Activated naive CD4-positive, alpha-beta T cell treated with anti-CD3 and anti-CD28 coated beads for 36 hours (primary cell): Measurements from ENCODE around the gene CBFA2T2. TPM values are rescaled to one million over a fixed set of nuclear protein-coding genes. Genes with fewer than 3 reads are reported as not detected.
"Not testable (repeated sequence)": the region's sequence is repeated elsewhere in the genome, so short reads cannot be mapped to it uniquely, and the experiment has no call there.

Experiments used
- CTCF ChIA-PET: fragments of 350-600 bp; sonication (Branson Sonifier 250); formaldehyde crosslinking; loops from one replicate; lab custom pipeline; 2021; ENCODE audit warnings: antibody characterized with exemption; lab: Charles Lee
- DNase-seq: peaks from one replicate; pipeline ENCODE4 v3.0.0-alpha.2; 2020
- H3K27ac Mint-ChIP-seq: one replicate; pipeline ENCODE4 v1.8.0; 2021; ENCODE audit warnings: mild to moderate bottlenecking, mixed read lengths
- H3K27me3 Mint-ChIP-seq: one replicate; pipeline ENCODE4 v1.8.0; 2021; ENCODE audit warnings: low read depth, mixed read lengths
- H3K36me3 Mint-ChIP-seq: one replicate; pipeline ENCODE4 v1.8.0; 2021; ENCODE audit warnings: low read depth, mixed read lengths
- H3K4me1 Mint-ChIP-seq: one replicate; pipeline ENCODE4 v1.8.0; 2021; ENCODE audit warnings: low read depth, mixed read lengths
- H3K4me3 Mint-ChIP-seq: one replicate; pipeline ENCODE4 v1.8.0; 2021; ENCODE audit warnings: mild to moderate bottlenecking, moderate library complexity, mixed read lengths
- H3K9me3 Mint-ChIP-seq: one replicate; pipeline ENCODE4 v1.8.0; 2021; ENCODE audit warnings: mixed read lengths
- intact Hi-C: fragments of 100-400 bp; cut with micrococcal nuclease; formaldehyde crosslinking; loops from one replicate; pipeline ENCODE4 v1.15.1; 2023
- total RNA-seq, 2 experiments: library from RNA; stranded (reverse); gene quantifications; one replicate each; pipeline ENCODE4 v1.2.3, GENCODE V29; 2021

CBFA2T2 gene
- total RNA-seq, 2 experiments from 2014 or later: 11.1 to 11.4 TPM

- Mint-ChIP-seq H3K36me3 (no peaks in the 10 kb centered on the region), H3K27me3 (no peaks in the 10 kb centered on the region), H3K27ac (no peak overlapping the region), H3K4me3 (no peak overlapping the region), H3K4me1 (peaks cover 23% of the 10 kb centered on the region), H3K9me3 (no peaks in the 10 kb centered on the region)
- DNase-seq: no peak
- CTCF ChIA-PET: interaction anchor here (0.7 to 1.0 kb wide), 2 partner anchors 10 to 34 kb away, joined by 3 read pairs; no protein-coding TSS in a partner anchor
- intact Hi-C loops: loop anchor here (5.0 kb wide), 1 partner anchor 61 kb away; no protein-coding TSS in a partner anchor
Measured at GRCh38 chr20:33518071-33518470, 28.2 kb downstream of the CBFA2T2 start.

GRCh38 chr20:33521461-33521860 lies 31.6 kb downstream of the CBFA2T2 start:
- H3K9me3 Mint-ChIP-seq: no peaks in the 10 kb centered on the region
- no peaks in the 10 kb centered on the region for H3K27me3 Mint-ChIP-seq
- CTCF ChIA-PET: interaction anchor here (0.9 to 1.4 kb wide), 2 partner anchors 9 to 147 kb away, joined by 3 to 5 read pairs; no protein-coding TSS in a partner anchor

GRCh38 chr20:33522256-33522820 lies 32.4 kb downstream of the CBFA2T2 start:
- Mint-ChIP-seq H3K27me3 (no peaks in the 10 kb centered on the region), H3K4me3 (no peak overlapping the region), H3K4me1 (peaks cover 14% of the 10 kb centered on the region), H3K36me3 (peaks cover 4% of the 10 kb centered on the region), H3K9me3 (no peaks in the 10 kb centered on the region), H3K27ac (no peak overlapping the region)
- intact Hi-C loops: no loop called here
- peak; percentile 41 for DNase-seq
- CTCF ChIA-PET: interaction anchor here (0.6 to 1.4 kb wide), 4 partner anchors 13 to 786 kb away, joined by 3 to 5 read pairs (median 4); no protein-coding TSS in a partner anchor

More at GRCh38 chr20:33521461-33521860, 31.6 kb downstream of the CBFA2T2 start:
- Mint-ChIP-seq H3K36me3 (peaks cover 4% of the 10 kb centered on the region), H3K27ac (no peak overlapping the region), H3K4me1 (peaks cover 21% of the 10 kb centered on the region), H3K4me3 (no peak overlapping the region)
- no peak for DNase-seq
- intact Hi-C loops: no loop called here

GRCh38 chr20:33524261-33524660 lies 34.4 kb downstream of the CBFA2T2 start:
- no peak overlapping the region for H3K27ac Mint-ChIP-seq
- H3K4me1 Mint-ChIP-seq: peaks cover 13% of the 10 kb centered on the region
- no peaks in the 10 kb centered on the region for H3K9me3 Mint-ChIP-seq

GRCh38 chr20:33526769-33527168 lies 36.9 kb downstream of the CBFA2T2 start:
- no peak for DNase-seq
- no peak overlapping the region for H3K4me3 Mint-ChIP-seq
- H3K27ac Mint-ChIP-seq: no peak overlapping the region
- H3K4me1 Mint-ChIP-seq: peaks cover 16% of the 10 kb centered on the region
- no peaks in the 10 kb centered on the region for H3K9me3 Mint-ChIP-seq
- no peaks in the 10 kb centered on the region for H3K27me3 Mint-ChIP-seq
- CTCF ChIA-PET: interaction anchor here (0.8 to 0.9 kb wide), 2 partner anchors 12 to 91 kb away, joined by 3 to 4 read pairs; no protein-coding TSS in a partner anchor
- peaks cover 4% of the 10 kb centered on the region for H3K36me3 Mint-ChIP-seq
- intact Hi-C loops: no loop called here

More at GRCh38 chr20:33524261-33524660, 34.4 kb downstream of the CBFA2T2 start:
- Mint-ChIP-seq H3K36me3 (peaks cover 4% of the 10 kb centered on the region), H3K4me3 (no peak overlapping the region), H3K27me3 (no peaks in the 10 kb centered on the region)
- intact Hi-C loops: no loop called here
- DNase-seq: no peak
- CTCF ChIA-PET: interaction anchor here (0.7 to 1.2 kb wide), 2 partner anchors 60 to 735 kb away, joined by 3 read pairs; no protein-coding TSS in a partner anchor

- H3K36me3 Mint-ChIP-seq: no peaks in the 10 kb centered on the region
- CTCF ChIA-PET: interaction anchor here (0.6 to 1.2 kb wide), 2 partner anchors 10 to 15 kb away, joined by 3 to 4 read pairs; no protein-coding TSS in a partner anchor
- H3K4me1 Mint-ChIP-seq: peaks cover 17% of the 10 kb centered on the region
- no peaks in the 10 kb centered on the region for H3K27me3 Mint-ChIP-seq
- intact Hi-C loops: loop anchor here (1.0 kb wide), 1 partner anchor 8 kb away; no protein-coding TSS in a partner anchor
- H3K27ac Mint-ChIP-seq: no peak overlapping the region
- no peaks in the 10 kb centered on the region for H3K9me3 Mint-ChIP-seq
- H3K4me3 Mint-ChIP-seq: no peak overlapping the region
- DNase-seq: no peak
Measured at GRCh38 chr20:33531047-33531877, 41.4 kb downstream of the CBFA2T2 start.

GRCh38 chr20:33531885-33532284 lies 42.0 kb downstream of the CBFA2T2 start:
- H3K4me3 Mint-ChIP-seq: no peak overlapping the region
- H3K27me3 Mint-ChIP-seq: no peaks in the 10 kb centered on the region
- no peak overlapping the region for H3K27ac Mint-ChIP-seq
- DNase-seq: no peak
- H3K36me3 Mint-ChIP-seq: no peaks in the 10 kb centered on the region
- no peaks in the 10 kb centered on the region for H3K9me3 Mint-ChIP-seq
- CTCF ChIA-PET: interaction anchor here (1.3 kb wide), 1 partner anchor 45 kb away, joined by 3 read pairs; no protein-coding TSS in a partner anchor
- H3K4me1 Mint-ChIP-seq: peaks cover 17% of the 10 kb centered on the region
- intact Hi-C loops: loop anchor here (1.0 kb wide), 1 partner anchor 9 kb away; no protein-coding TSS in a partner anchor

- Mint-ChIP-seq H3K4me3 (no peak overlapping the region), H3K27me3 (no peaks in the 10 kb centered on the region), H3K36me3 (peaks cover 4% of the 10 kb centered on the region), H3K9me3 (peaks cover 5% of the 10 kb centered on the region), H3K27ac (no peak overlapping the region), H3K4me1 (peaks cover 17% of the 10 kb centered on the region)
- intact Hi-C loops: no loop called here
- no peak for DNase-seq
- CTCF ChIA-PET: interaction anchor here (0.8 to 1.3 kb wide), 2 partner anchors 44 to 629 kb away, joined by 3 read pairs; no protein-coding TSS in a partner anchor
Measured at GRCh38 chr20:33532753-33533459, 43.0 kb downstream of the CBFA2T2 start.

- CTCF ChIA-PET, H3K27ac Mint-ChIP-seq: not testable (repeated sequence)
Measured at GRCh38 chr20:33535717-33536116, 45.8 kb downstream of the CBFA2T2 start.

GRCh38 chr20:33537608-33538007 lies 47.7 kb downstream of the CBFA2T2 start:
- H3K27me3 Mint-ChIP-seq: no peaks in the 10 kb centered on the region
- H3K4me3 Mint-ChIP-seq: no peak overlapping the region
- CTCF ChIA-PET: interaction anchor here (0.6 to 0.7 kb wide), 2 partner anchors 22 to 96 kb away, joined by 3 to 4 read pairs; no protein-coding TSS in a partner anchor
- H3K4me1 Mint-ChIP-seq: peaks cover 2% of the 10 kb centered on the region
- intact Hi-C loops: no loop called here
- DNase-seq: no peak
- H3K9me3 Mint-ChIP-seq: peaks cover 5% of the 10 kb centered on the region
- H3K27ac Mint-ChIP-seq: no peak overlapping the region
- peaks cover 4% of the 10 kb centered on the region for H3K36me3 Mint-ChIP-seq

More at GRCh38 chr20:33535717-33536116, 45.8 kb downstream of the CBFA2T2 start:
- H3K9me3 Mint-ChIP-seq, DNase-seq, H3K4me3 Mint-ChIP-seq, intact Hi-C loops, H3K36me3 Mint-ChIP-seq, H3K27me3 Mint-ChIP-seq: not testable (repeated sequence)
- H3K4me1 Mint-ChIP-seq: peaks cover 17% of the 10 kb centered on the region

GRCh38 chr20:33539129-33539528 lies 49.2 kb downstream of the CBFA2T2 start:
- Mint-ChIP-seq H3K27me3 (no peaks in the 10 kb centered on the region), H3K9me3 (peaks cover 5% of the 10 kb centered on the region), H3K27ac (no peak overlapping the region), H3K4me3 (no peak overlapping the region), H3K4me1 (peaks cover 2% of the 10 kb centered on the region), H3K36me3 (peaks cover 4% of the 10 kb centered on the region)
- intact Hi-C loops: no loop called here
- no peak for DNase-seq
- CTCF ChIA-PET: interaction anchor here (0.7 kb wide), 1 partner anchor 80 kb away, joined by 3 read pairs; no protein-coding TSS in a partner anchor
